HEK293T (cell line): ENCODE measurements around the gene CNKSR2.

Experiments
- CTCF ChIA-PET: fragments of 350-600 bp; formaldehyde crosslinking; extraction: SDS; loops from one replicate; lab custom pipeline; 2021; ENCODE audit warnings: antibody characterized with exemption, inconsistent platforms; lab: Yijun Ruan, JAX
- POLR2A ChIA-PET: fragments of 350-600 bp; formaldehyde crosslinking; extraction: SDS; loops from one replicate; lab custom pipeline; 2020; ENCODE audit warnings: antibody characterized with exemption, inconsistent platforms; lab: Yijun Ruan, JAX
- DNase-seq: peaks from one replicate; pipeline ENCODE4 v3.0.0; 2012; ENCODE audit warnings: mixed read lengths; ENCODE audit errors: extremely low spot score
- ARNT ChIP-seq: fragments of 450-650 bp; IDR thresholded peaks from 2 replicates; pipeline ENCODE4 v1.6.1; 2017; ENCODE audit warnings: mild to moderate bottlenecking
- BHLHE40 ChIP-seq: fragments of 450-650 bp; IDR thresholded peaks from 2 replicates; pipeline ENCODE4 v1.6.1; 2016; ENCODE audit warnings: mild to moderate bottlenecking, moderate library complexity, borderline replicate concordance
- ELF4 ChIP-seq: fragments of 450-650 bp; IDR thresholded peaks from 2 replicates; pipeline ENCODE4 v1.6.1; 2017; ENCODE audit warnings: antibody characterized with exemption
- FOXA1 ChIP-seq: fragments of 450-650 bp; IDR thresholded peaks from 2 replicates; pipeline ENCODE4 v1.6.1; 2016; ENCODE audit warnings: mild to moderate bottlenecking
- FOXK2 ChIP-seq: fragments of 450-650 bp; IDR thresholded peaks from 2 replicates; pipeline ENCODE4 v1.6.1; 2016; ENCODE audit warnings: mild to moderate bottlenecking
- FOXM1 ChIP-seq: fragments of 450-650 bp; IDR thresholded peaks from 2 replicates; pipeline ENCODE4 v1.6.1; 2017; ENCODE audit warnings: mild to moderate bottlenecking, borderline replicate concordance
- HDGF ChIP-seq: fragments of 450-650 bp; IDR thresholded peaks from 2 replicates; pipeline ENCODE4 v1.6.1; 2017; ENCODE audit warnings: antibody characterized with exemption, borderline replicate concordance
- L3MBTL2 ChIP-seq: fragments of 450-650 bp; conservative IDR thresholded peaks from 2 replicates; pipeline ENCODE4 v1.6.1; 2016; ENCODE audit warnings: mild to moderate bottlenecking
- NFRKB ChIP-seq: fragments of 450-650 bp; IDR thresholded peaks from 2 replicates; pipeline ENCODE4 v1.6.1; 2016; ENCODE audit warnings: mild to moderate bottlenecking, moderate library complexity
- PKNOX1 ChIP-seq: fragments of 450-650 bp; IDR thresholded peaks from 2 replicates; pipeline ENCODE4 v1.6.1; 2016
- SUZ12 ChIP-seq: fragments of 450-650 bp; IDR thresholded peaks from 2 replicates; pipeline ENCODE4 v1.6.1; 2016; ENCODE audit warnings: mild to moderate bottlenecking
- TARDBP ChIP-seq: fragments of 450-650 bp; IDR thresholded peaks from 2 replicates; pipeline ENCODE4 v1.6.1; 2016
- ZNF384 ChIP-seq: fragments of 450-650 bp; IDR thresholded peaks from 2 replicates; pipeline ENCODE4 v1.6.1; 2016

The CNKSR2 gene

DNA sequence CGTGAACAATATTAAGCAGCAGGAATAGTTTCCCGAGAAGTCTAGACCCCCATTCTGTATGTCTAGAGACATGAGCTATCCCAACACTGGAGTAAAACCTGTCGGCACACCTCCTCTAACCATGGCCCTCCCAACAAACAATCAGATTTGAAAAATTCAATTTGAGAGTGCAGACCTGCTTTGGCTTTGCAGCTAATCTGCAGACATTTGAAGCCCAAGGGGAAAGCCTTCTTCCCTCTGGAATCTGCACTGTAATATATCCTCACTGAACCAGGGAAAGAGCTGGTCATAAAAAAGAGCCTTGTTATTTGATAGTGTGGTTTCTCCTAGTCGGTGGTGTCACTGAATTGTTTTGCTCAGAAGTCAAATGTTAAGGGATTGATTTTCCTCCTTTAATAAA is 328.5 kb downstream of the CNKSR2 start:
- TF ChIP-seq NFRKB = no peak
- no peak for TF ChIP-seq SUZ12
- TF ChIP-seq TARDBP = no peak
- TF ChIP-seq ARNT = no peak
- TF ChIP-seq ELF4 = no peak
- no peak for TF ChIP-seq ZNF384
- TF ChIP-seq FOXA1 = no peak
- TF ChIP-seq L3MBTL2 = no peak
- no peak for TF ChIP-seq HDGF
- TF ChIP-seq BHLHE40 = no peak
- no peak for TF ChIP-seq FOXK2
- TF ChIP-seq PKNOX1 = no peak
- no peak for TF ChIP-seq FOXM1
- POLR2A ChIA-PET = no interaction called here
- CTCF ChIA-PET = no interaction called here
- no peak for DNase-seq
